GM12864 (cell line): ENCODE measurements around the gene AHI1.

ENCODE experiments used
- DNase-seq: peaks from one replicate; pipeline ENCODE4 v3.0.0-alpha.2; 2011; ENCODE audit warnings: low read depth
- H3K4me3 ChIP-seq: 2 replicates; pipeline ENCODE4 v1.5.1; 2011; ENCODE audit warnings: mild to moderate bottlenecking, low read depth, low read length, control low read depth
- CTCF ChIP-seq: IDR thresholded peaks from 2 replicates; pipeline ENCODE4 v1.5.1; 2011; ENCODE audit warnings: low read depth, mild to moderate bottlenecking, moderate library complexity, low read length, control low read depth, inconsistent platforms; ENCODE audit errors: missing control alignments

Gene AHI1

GRCh38 chr6:135296715-135297114 is 200.8 kb downstream of the AHI1 start:
- no peak for DNase-seq
- TF ChIP-seq CTCF, result no peak
- no peak overlapping the region for H3K4me3 ChIP-seq

- TF ChIP-seq CTCF, result no peak
- no peak overlapping the region for H3K4me3 ChIP-seq
- no peak for DNase-seq
These were observed 202.5 kb downstream of the AHI1 start for GRCh38 chr6:135295085-135295484.

GRCh38 chr6:135291288-135292076 is 206.1 kb downstream of the AHI1 start:
- no peak for TF ChIP-seq CTCF
- no peak for DNase-seq
- no peak overlapping the region for H3K4me3 ChIP-seq

GRCh38 chr6:135289816-135290215 is 207.7 kb downstream of the AHI1 start:
- DNase-seq, result no peak
- TF ChIP-seq CTCF, result no peak
- no peak overlapping the region for H3K4me3 ChIP-seq

GRCh38 chr6:135286962-135287538 is 210.5 kb downstream of the AHI1 start:
- TF ChIP-seq CTCF, result no peak
- no peak overlapping the region for H3K4me3 ChIP-seq
- DNase-seq, result no peak

- H3K4me3 ChIP-seq, result no peak overlapping the region
- DNase-seq, result no peak
- TF ChIP-seq CTCF, result no peak
These were observed 212.4 kb downstream of the AHI1 start for GRCh38 chr6:135285165-135285564.

- H3K4me3 ChIP-seq, result no peak overlapping the region
- TF ChIP-seq CTCF, result no peak
- DNase-seq, result no peak
These were observed 213.6 kb downstream of the AHI1 start for GRCh38 chr6:135283926-135284325.
